GM12801 (cell line): ENCODE data around the gene ZNF780B.

Experiments
- TF ChIP-seq, protein P1 (sequence below): IDR thresholded peaks from one replicate; pipeline ENCODE4 v1.5.1; 2011; ENCODE audit warnings: control low read depth; ENCODE audit not compliant: insufficient read length; ENCODE audit errors: extremely low read depth

ZNF780B gene

GRCh38 chr19:40090241-40091204 is 34.5 kb upstream of the ZNF780B start, which contains the start of gene ZNF780A:
TSS of gene ZNF780A (minus strand) at chr19:40090943. CDS start at chr19:40084753, 6,190 bp downstream.
- TF ChIP-seq, protein P1, sequence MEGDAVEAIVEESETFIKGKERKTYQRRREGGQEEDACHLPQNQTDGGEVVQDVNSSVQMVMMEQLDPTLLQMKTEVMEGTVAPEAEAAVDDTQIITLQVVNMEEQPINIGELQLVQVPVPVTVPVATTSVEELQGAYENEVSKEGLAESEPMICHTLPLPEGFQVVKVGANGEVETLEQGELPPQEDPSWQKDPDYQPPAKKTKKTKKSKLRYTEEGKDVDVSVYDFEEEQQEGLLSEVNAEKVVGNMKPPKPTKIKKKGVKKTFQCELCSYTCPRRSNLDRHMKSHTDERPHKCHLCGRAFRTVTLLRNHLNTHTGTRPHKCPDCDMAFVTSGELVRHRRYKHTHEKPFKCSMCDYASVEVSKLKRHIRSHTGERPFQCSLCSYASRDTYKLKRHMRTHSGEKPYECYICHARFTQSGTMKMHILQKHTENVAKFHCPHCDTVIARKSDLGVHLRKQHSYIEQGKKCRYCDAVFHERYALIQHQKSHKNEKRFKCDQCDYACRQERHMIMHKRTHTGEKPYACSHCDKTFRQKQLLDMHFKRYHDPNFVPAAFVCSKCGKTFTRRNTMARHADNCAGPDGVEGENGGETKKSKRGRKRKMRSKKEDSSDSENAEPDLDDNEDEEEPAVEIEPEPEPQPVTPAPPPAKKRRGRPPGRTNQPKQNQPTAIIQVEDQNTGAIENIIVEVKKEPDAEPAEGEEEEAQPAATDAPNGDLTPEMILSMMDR, result no peak

GRCh38 chr19:40089462-40089861 is 33.4 kb upstream of the ZNF780B start:
- TF ChIP-seq, protein P1, result no peak

- TF ChIP-seq, protein P1, result no peak
These were observed 32.4 kb upstream of the ZNF780B start for GRCh38 chr19:40088299-40089047.

GRCh38 chr19:40084948-40085347 is 28.9 kb upstream of the ZNF780B start:
- TF ChIP-seq, protein P1, result no peak

- TF ChIP-seq, protein P1, result no peak
These were observed 25.4 kb upstream of the ZNF780B start for GRCh38 chr19:40081411-40081810.

DNA sequence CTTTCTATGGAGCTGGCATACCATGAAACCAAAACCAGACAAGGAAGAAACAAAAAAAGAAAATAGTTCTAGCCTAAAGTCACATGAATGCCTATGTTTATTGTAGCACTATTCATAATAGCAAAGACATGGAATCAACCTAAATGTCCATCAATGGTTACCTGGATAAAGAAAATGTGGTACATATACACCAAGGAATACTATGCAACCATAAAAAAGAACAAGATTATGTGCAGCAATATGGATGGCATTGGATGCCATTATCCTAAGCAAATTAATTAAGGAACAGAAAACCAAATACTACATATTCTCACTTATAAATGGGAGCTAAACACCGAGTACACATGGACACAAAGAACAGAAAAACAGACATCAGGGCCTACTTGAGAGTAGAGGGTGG is 24.3 kb upstream of the ZNF780B start:
- TF ChIP-seq, protein P1, result no peak

GRCh38 chr19:40078377-40078776 is 22.3 kb upstream of the ZNF780B start:
- TF ChIP-seq, protein P1, result no peak
